H1 (cell line): ENCODE results near the gene CLCNKB. TPM values are rescaled to one million over a fixed set of nuclear protein-coding genes. Genes with fewer than 3 reads are reported as not detected.

Experiments used
- CTCF ChIA-PET: fragments of 300-600 bp; sonication (Branson Sonifier 250); formaldehyde crosslinking; loops from one replicate; lab custom pipeline; 2021; ENCODE audit not compliant: partially characterized antibody; lab: Charles Lee
- POLR2A ChIA-PET: fragments of 300-600 bp; sonication (Branson Sonifier 250); formaldehyde crosslinking; loops from one replicate; lab custom pipeline; 2021; ENCODE audit warnings: inconsistent platforms; ENCODE audit not compliant: partially characterized antibody; lab: Charles Lee
- DNase-seq, 2 experiments: peaks; one replicate each; pipeline versions ENCODE4 v3.0.0 to v3.0.0-alpha.2; 2010 to 2022; ENCODE audit warnings: low spot score in 2 of 2, low read depth in 1 of 2, mixed read lengths in 1 of 2
- FAIRE-seq: peaks from 2 replicates; lab custom pipeline; 2011; peaks lifted over from hg19 to GRCh38; lab: Jason Lieb, UNC
- H2AFZ ChIP-seq: 2 replicates; pipeline ENCODE4 v1.8.1; 2012; ENCODE audit warnings: low read length, inconsistent platforms
- H2AK5ac ChIP-seq: 2 replicates; pipeline ENCODE4 v1.6.1; 2013; ENCODE audit warnings: low read depth, low read length
- H2BK120ac ChIP-seq: replicated peaks from 2 replicates; pipeline ENCODE3; 2013; ENCODE audit warnings: low read depth, low read length, inconsistent platforms
- H2BK12ac ChIP-seq: 2 replicates; pipeline ENCODE4 v1.6.1; 2013; ENCODE audit warnings: low read depth, low read length
- H2BK15ac ChIP-seq: 2 replicates; pipeline ENCODE4 v1.6.1; 2013; ENCODE audit warnings: low read length
- H2BK20ac ChIP-seq: 2 replicates; pipeline ENCODE4 v1.6.1; 2013; ENCODE audit warnings: low read length
- H2BK5ac ChIP-seq: 2 replicates; pipeline ENCODE4 v1.6.1; 2013; ENCODE audit warnings: low read depth, low read length
- H3K14ac ChIP-seq: 2 replicates; pipeline ENCODE4 v1.6.1; 2013; ENCODE audit warnings: inconsistent platforms; ENCODE audit not compliant: insufficient read length
- H3K18ac ChIP-seq: 2 replicates; pipeline ENCODE4 v1.6.1; 2013; ENCODE audit warnings: low read length; ENCODE audit errors: extremely low read depth
- H3K23ac ChIP-seq: 2 replicates; pipeline ENCODE4 v1.6.1; 2013; ENCODE audit warnings: inconsistent platforms; ENCODE audit not compliant: insufficient read length
- H3K23me2 ChIP-seq: 2 replicates; pipeline ENCODE4 v1.6.1; 2013; ENCODE audit warnings: low read depth, low read length
- H3K27ac ChIP-seq: 2 replicates; pipeline ENCODE4 v1.6.1; 2011; ENCODE audit warnings: low read depth, low read length, inconsistent platforms
- H3K27me3 ChIP-seq, 4 experiments: replicated peaks in 1 of 4; 1 replicate in 1 of 4; 2 replicates in 3 of 4; pipeline versions ENCODE4 v1.6.1 to v1.8.1; 2011 to 2013; ENCODE audit warnings: low read length in 3 of 4, mild to moderate bottlenecking in 3 of 4, inconsistent platforms in 2 of 4, mixed read lengths in 2 of 4, moderate library complexity in 1 of 4; ENCODE audit not compliant: control insufficient read depth in 3 of 4, insufficient read depth in 3 of 4; ENCODE audit errors: extremely low read depth in 1 of 4
- H3K36me3 ChIP-seq, 4 experiments: 2 replicates each; pipeline versions ENCODE4 v1.6.1 to v1.8.1; 2011 to 2013; ENCODE audit warnings: mild to moderate bottlenecking in 4 of 4, low read length in 3 of 4, moderate library complexity in 2 of 4, control low read depth in 1 of 4, inconsistent platforms in 1 of 4; ENCODE audit not compliant: insufficient read depth in 4 of 4, control insufficient read depth in 2 of 4
- H3K4ac ChIP-seq: replicated peaks from 2 replicates; pipeline ENCODE3; 2013; ENCODE audit warnings: low read length, low read depth, mixed read lengths, inconsistent platforms; ENCODE audit not compliant: insufficient read length
- H3K4me1 ChIP-seq, 4 experiments: replicated peaks in 1 of 4; 1 replicate in 1 of 4; 2 replicates in 3 of 4; pipeline versions ENCODE4 v1.6.1 to v1.8.1; 2011 to 2013; ENCODE audit warnings: low read length in 3 of 4, inconsistent platforms in 2 of 4, mixed read lengths in 1 of 4; ENCODE audit not compliant: insufficient read depth in 4 of 4, control insufficient read depth in 3 of 4
- H3K4me2 ChIP-seq, 2 experiments: 2 replicates each; pipeline versions ENCODE4 v1.6.1 to v1.8.1; 2011 to 2013; ENCODE audit warnings: low read depth in 2 of 2, low read length in 2 of 2, control low read depth in 1 of 2, inconsistent platforms in 1 of 2, mild to moderate bottlenecking in 1 of 2; ENCODE audit not compliant: insufficient read depth in 1 of 2
- H3K4me3 ChIP-seq, 4 experiments: fragments of 200-600, 300-600 bp in 1 of 4; sonication (generic), shearing (Covaris generic), sonication (Bioruptor Twin) in 1 of 4; 2 replicates each; pipeline versions ENCODE4 v1.5.1 to v1.8.1; 2011 to 2016; ENCODE audit warnings: low read length in 4 of 4, low read depth in 3 of 4, control low read depth in 2 of 4, inconsistent platforms in 2 of 4, mild to moderate bottlenecking in 2 of 4, mixed read lengths in 1 of 4, moderate library complexity in 1 of 4; ENCODE audit not compliant: insufficient read depth in 2 of 4; ENCODE audit errors: extremely low read depth in 1 of 4
- H3K56ac ChIP-seq: replicated peaks from 2 replicates; pipeline ENCODE3; 2013; ENCODE audit warnings: low read depth, mild to moderate bottlenecking, mixed read lengths, low read length, inconsistent platforms; ENCODE audit not compliant: insufficient read length
- H3K79me1 ChIP-seq: 2 replicates; pipeline ENCODE4 v1.6.1; 2013; ENCODE audit warnings: low read depth, low read length, control low read depth
- H3K79me2 ChIP-seq, 2 experiments: 2 replicates each; pipeline versions ENCODE4 v1.6.1 to v1.8.1; 2012 to 2013; ENCODE audit warnings: low read length in 2 of 2, mild to moderate bottlenecking in 2 of 2, inconsistent platforms in 1 of 2; ENCODE audit not compliant: insufficient read depth in 2 of 2, control insufficient read depth in 1 of 2
- H3K9ac ChIP-seq, 4 experiments: replicated peaks in 1 of 4; 1 replicate in 1 of 4; 2 replicates in 3 of 4; pipeline versions ENCODE4 v1.6.1 to v1.8.1; 2011 to 2013; ENCODE audit warnings: low read depth in 3 of 4, low read length in 3 of 4, control low read depth in 2 of 4, mild to moderate bottlenecking in 2 of 4, moderate library complexity in 2 of 4, inconsistent platforms in 1 of 4; ENCODE audit errors: extremely low read depth in 1 of 4
- H3K9me3 ChIP-seq, 2 experiments: 2 replicates each; pipeline versions ENCODE4 v1.6.1 to v1.8.1; 2012 to 2013; ENCODE audit warnings: mild to moderate bottlenecking in 2 of 2, moderate library complexity in 2 of 2, control low read depth in 1 of 2, inconsistent platforms in 1 of 2, low read depth in 1 of 2, low read length in 1 of 2, mixed read lengths in 1 of 2; ENCODE audit not compliant: insufficient read depth in 2 of 2
- H4K20me1 ChIP-seq, 2 experiments: replicated peaks in 1 of 2; 2 replicates each; pipeline versions ENCODE3 to v1.8.1; 2011 to 2013; ENCODE audit warnings: inconsistent platforms in 2 of 2, low read length in 2 of 2, mild to moderate bottlenecking in 1 of 2; ENCODE audit not compliant: insufficient read depth in 2 of 2, control insufficient read depth in 1 of 2
- H4K5ac ChIP-seq: 2 replicates; pipeline ENCODE4 v1.6.1; 2013; ENCODE audit warnings: low read length, low read depth, mixed read lengths, inconsistent platforms; ENCODE audit not compliant: insufficient read length
- H4K8ac ChIP-seq: 2 replicates; pipeline ENCODE4 v1.8.0; 2013; ENCODE audit warnings: mild to moderate bottlenecking, moderate library complexity, low read length, inconsistent platforms; ENCODE audit not compliant: insufficient read depth; ENCODE audit errors: extremely low read depth
- H4K91ac ChIP-seq: replicated peaks from 2 replicates; pipeline ENCODE3; 2013; ENCODE audit warnings: low read length, mixed read lengths, inconsistent platforms; ENCODE audit not compliant: insufficient read length
- CEBPB ChIP-seq: IDR thresholded peaks from 2 replicates; pipeline ENCODE4 v1.6.1; 2012; ENCODE audit warnings: low read depth, low read length
- POU5F1 ChIP-seq: IDR thresholded peaks from 2 replicates; pipeline ENCODE4 v1.6.1; 2011; ENCODE audit warnings: low read depth, mild to moderate bottlenecking, low read length, moderate library complexity
- WGBS, 2 experiments: shearing (Covaris generic) in 1 of 2; methylation state at CpG; one replicate each; pipeline versions ENCODE4 v1.1.6 to v1.1.7; 2013 to 2015; ENCODE audit warnings: low lambda C conversion rate in 2 of 2, mixed read lengths in 2 of 2, inconsistent platforms in 1 of 2, low coverage in 1 of 2, missing lambda C conversion rate in 1 of 2; ENCODE audit not compliant: insufficient replicate concordance in 2 of 2, insufficient coverage in 1 of 2, insufficient read length in 1 of 2; ENCODE audit errors: extremely low coverage in 1 of 2, missing lambda C conversion rate in 1 of 2; 5-methylcytosine and 5-hydroxymethylcytosine counted together
- polyA plus RNA-seq, 7 experiments: library from polyadenylated mRNA; depleted of rRNA in 3 of 7; stranded (reverse) in 5 of 7; unstranded in 2 of 7; fragments of >200 nt in 5 of 7; fragments of 200-250 nt in 2 of 7; gene quantifications; 1 replicate in 5 of 7; 2 replicates in 1 of 7; 4 replicates in 1 of 7; pipeline versions ENCODE4 v1.2.1 to v1.2.3, GENCODE V29; 2011 to 2013; ENCODE audit warnings: missing spikeins in 2 of 7, mixed read lengths in 2 of 7
- total RNA-seq: library from RNA; stranded (reverse); fragmentation: NEBNext Ultra II Directional; extraction: Animal tissue kit (Norgen Biotek cat#: 25700); gene quantifications from 2 replicates; pipeline ENCODE4 v1.2.1, GENCODE V29; 2021

CLCNKB gene
- total and polyA plus RNA-seq, 2 of the 8 experiments (the other 6 are each of a cell fraction or from before 2014, with no cell fraction given), result 1.2 to 3.5 TPM

GRCh38 chr1:16018749-16019643 is 24.6 kb upstream of the CLCNKB start:
- H3K23me2 ChIP-seq, result no peaks in the 10 kb centered on the region
- no peak overlapping the region for H3K4me2 ChIP-seq
- no peak for TF ChIP-seq POU5F1
- peak; percentile 43; the same call in 1 of the 2 replicates for TF ChIP-seq CEBPB
- H3K79me1 ChIP-seq, result no peaks in the 10 kb centered on the region
- no peak overlapping the region for H3K14ac ChIP-seq
- peaks cover 3 to 28% (median 12%) of the 10 kb centered on the region in 4 experiments for H3K4me1 ChIP-seq
- H3K79me2 ChIP-seq, result no peaks in the 10 kb centered on the region
- no peaks in the 10 kb centered on the region for H3K9me3 ChIP-seq
- no peak overlapping the region for H2BK20ac ChIP-seq
- no peak overlapping the region for H2BK120ac ChIP-seq
- no peak overlapping the region for H3K27ac ChIP-seq
- H3K4me3 ChIP-seq, result no peak overlapping the region
- H2AK5ac ChIP-seq, result no peak overlapping the region
- no peak overlapping the region for H2AFZ ChIP-seq
- 0 out of 2 replicates have a peak overlapping the region, but pooled peaks have one; percentile 77 for H2BK5ac ChIP-seq
- WGBS, 2 experiments, result 91% methylated on average over 23 of the region's 23 CpGs; no CpG with 5 or more reads in 1 of the 2 experiments
- CTCF ChIA-PET, result interaction anchor here (0.6 to 6.7 kb wide), 12 partner anchors 9 to 426 kb away, joined by 3 to 74 read pairs (median 4); no protein-coding TSS in a partner anchor
- H3K4ac ChIP-seq, result peak overlapping the region; percentile 13
- H3K56ac ChIP-seq, result no peak overlapping the region
- no peak overlapping the region for H3K18ac ChIP-seq
- H3K27me3 ChIP-seq, result peaks cover 0 to 4% (median under 1%) of the 10 kb centered on the region in 4 experiments; a peak in 3 of 7 replicates
- no peak for FAIRE-seq
- H2BK12ac ChIP-seq, result peak overlapping the region; percentile 77; the same call in 1 of the 2 replicates
- peak overlapping the region; percentile 16 for H4K8ac ChIP-seq
- H4K20me1 ChIP-seq, result no peaks in the 10 kb centered on the region
- H4K5ac ChIP-seq, result no peak overlapping the region
- peak overlapping the region; percentile 88 for H2BK15ac ChIP-seq
- no peak for DNase-seq
- H3K36me3 ChIP-seq, result no peaks in the 10 kb centered on the region
- H3K23ac ChIP-seq, result no peak overlapping the region
- H4K91ac ChIP-seq, result no peak overlapping the region
- POLR2A ChIA-PET, result interaction anchor here (0.9 kb wide), 1 partner anchor 9 kb away, joined by 3 read pairs; no protein-coding TSS in a partner anchor
- no peak overlapping the region for H3K9ac ChIP-seq
